Fibroblast of mammary gland (primary cell): ENCODE data around the gene FN1.

Experiments used
- DNase-seq: peaks from one replicate; pipeline ENCODE4 v3.0.0-alpha.2; 2010; ENCODE audit warnings: low read depth
- H3K4me3 ChIP-seq: 2 replicates; pipeline ENCODE4 v1.5.1; 2011; ENCODE audit warnings: low read depth, mild to moderate bottlenecking, low read length, moderate library complexity; ENCODE audit not compliant: control insufficient read depth
- CTCF ChIP-seq: conservative IDR thresholded peaks from 2 replicates; pipeline ENCODE4 v1.5.1; 2011; ENCODE audit warnings: low read depth, low read length, inconsistent platforms; ENCODE audit not compliant: control insufficient read depth, insufficient read depth

FN1 gene

GRCh38 chr2:215435870-215436704, at the start of gene FN1:
TSS of gene FN1 (minus strand) at chr2:215436068. CDS start at chr2:215435802, 266 bp downstream.
- no peak for TF ChIP-seq CTCF
- peak; percentile 99 for DNase-seq

GRCh38 chr2:215485032-215485431, 49.2 kb upstream of the FN1 start:
- TF ChIP-seq CTCF, result no peak
- DNase-seq, result no peak
- no peak overlapping the region for H3K4me3 ChIP-seq

More at GRCh38 chr2:215435870-215436704, at the start of gene FN1:
- H3K4me3 ChIP-seq, result peak within 1 kb of the TSS; percentile 81

- DNase-seq, result no peak
- no peak for TF ChIP-seq CTCF
- H3K4me3 ChIP-seq, result no peak overlapping the region
These were observed 48.7 kb upstream of the FN1 start for GRCh38 chr2:215484570-215484969.

- H3K4me3 ChIP-seq, result no peak overlapping the region
- TF ChIP-seq CTCF, result no peak
- DNase-seq, result no peak
These were observed 47.6 kb upstream of the FN1 start for GRCh38 chr2:215483431-215483830.

- DNase-seq, result no peak
- no peak for TF ChIP-seq CTCF
- H3K4me3 ChIP-seq, result no peak overlapping the region
These were observed 43.8 kb upstream of the FN1 start for GRCh38 chr2:215479536-215480240.

- no peak overlapping the region for H3K4me3 ChIP-seq
- no peak for DNase-seq
- TF ChIP-seq CTCF, result no peak
These were observed 43.3 kb upstream of the FN1 start for GRCh38 chr2:215479121-215479520.
